ENCODE measurements around the gene EFCAB6. TPM values are rescaled to one million over a fixed set of nuclear protein-coding genes. Genes with fewer than 3 reads are reported as not detected.

Gene EFCAB6
- total RNA-seq, 1 experiment from 2014 or later = 0.94 TPM

- TF ChIP-seq ZMAT4 (CRISPR knock-in tag; IDR thresholded peaks at IDR 0.05) (no peak), ZNF512 (CRISPR knock-in tag; IDR thresholded peaks at IDR 0.05; ENCODE audit: borderline replicate concordance) (no peak), CREM (CRISPR knock-in tag; IDR thresholded peaks at IDR 0.05) (no peak), STAT6 (CRISPR knock-in tag; conservative IDR thresholded peaks at IDR 0.05; ENCODE audit: low read depth) (no peak), TP53 (CRISPR knock-in tag; IDR thresholded peaks at IDR 0.05) (no peak), GRHL2 (CRISPR knock-in tag; IDR thresholded peaks at IDR 0.05; ENCODE audit: insufficient replicate concordance, severe bottlenecking) (no peak), MLX (CRISPR knock-in tag; IDR thresholded peaks at IDR 0.05) (no peak), CREB1 (CRISPR knock-in tag; IDR thresholded peaks at IDR 0.05) (no peak), NFYB (CRISPR knock-in tag; conservative IDR thresholded peaks at IDR 0.05; ENCODE audit: low read depth) (no peak), ZNF138 (CRISPR knock-in tag; conservative IDR thresholded peaks at IDR 0.05) (no peak), JAZF1 (CRISPR knock-in tag; IDR thresholded peaks at IDR 0.05) (no peak)
Measured at GRCh38 chr22:43749473-43749872, 62.6 kb downstream of the EFCAB6 start (continued).

- TF ChIP-seq FOXP1 (CRISPR knock-in tag; IDR thresholded peaks at IDR 0.05; ENCODE audit: borderline replicate concordance) (no peak), ARID4B (CRISPR knock-in tag; IDR thresholded peaks at IDR 0.05; ENCODE audit: borderline replicate concordance) (no peak), CREB1 (CRISPR knock-in tag; IDR thresholded peaks at IDR 0.05) (no peak), RORB (CRISPR knock-in tag; IDR thresholded peaks at IDR 0.05) (no peak), NR2C2 (CRISPR knock-in tag; IDR thresholded peaks at IDR 0.05) (no peak), ZNF263 (CRISPR knock-in tag; IDR thresholded peaks at IDR 0.05; ENCODE audit: low read depth) (no peak)
- H3K36me3 Mint-ChIP-seq = no peaks in the 10 kb centered on the region
- H3K27me3 Mint-ChIP-seq (ENCODE audit: low read depth) = no peaks in the 10 kb centered on the region
- CTCF ChIA-PET = interaction anchor here (4.0 kb wide), 1 partner anchor 135 kb away, joined by 19 read pairs; no protein-coding TSS in a partner anchor
- no peak overlapping the region for H3K4me3 Mint-ChIP-seq
- peaks cover 22% of the 10 kb centered on the region for H3K4me1 Mint-ChIP-seq
- ATAC-seq (no peak), DNase-seq (ENCODE audit: low spot score) (no peak)
- no peaks in the 10 kb centered on the region for H3K9me3 Mint-ChIP-seq
- POLR2A ChIA-PET = interaction anchor here (0.6 kb wide), 1 partner anchor 1947 kb away, joined by 5 read pairs; no protein-coding TSS in a partner anchor
- H3K27ac Mint-ChIP-seq = no peak overlapping the region
Measured at GRCh38 chr22:43747877-43748276, 64.2 kb downstream of the EFCAB6 start.
